Measurements from ENCODE around the gene WARS2.
A peak's percentile ranks its signal among the peaks of the same experiment; 100 is the strongest.

WARS2 gene

DNA sequence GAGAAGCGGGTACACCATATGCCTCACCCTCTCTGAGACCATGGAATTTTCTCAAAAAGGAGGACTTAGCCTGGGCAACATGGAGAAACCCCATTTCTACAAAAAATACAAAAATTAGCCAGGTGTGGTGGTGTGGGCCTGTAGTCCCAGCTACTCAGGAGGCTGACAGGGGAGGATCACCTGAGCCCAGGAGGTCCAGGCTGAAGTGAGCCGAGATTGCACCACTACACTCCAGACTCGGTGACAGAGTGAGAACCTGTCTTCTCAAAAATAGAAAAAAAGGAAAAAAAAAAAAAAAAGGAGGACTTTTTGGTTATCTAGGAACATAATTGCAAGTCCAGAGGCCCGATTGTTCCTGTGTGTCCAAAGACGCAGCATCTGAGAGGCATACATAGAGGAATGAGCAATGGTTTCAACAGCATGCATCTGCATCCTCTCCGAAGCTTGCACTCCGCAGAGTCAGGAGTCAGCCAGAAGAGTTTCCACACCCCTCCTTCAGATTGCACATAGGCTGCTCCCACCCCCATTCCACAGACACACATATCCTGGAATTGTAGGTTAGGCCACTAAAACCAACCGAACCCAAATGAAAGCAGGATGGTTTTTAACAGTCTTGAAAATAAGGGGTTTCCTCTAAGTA, 149.8 kb downstream of the WARS2 start:
- CTCF ChIA-PET: no interaction called here
- no peak for DNase-seq (ENCODE audit: extremely low spot score)
- TF ChIP-seq, protein P1, sequence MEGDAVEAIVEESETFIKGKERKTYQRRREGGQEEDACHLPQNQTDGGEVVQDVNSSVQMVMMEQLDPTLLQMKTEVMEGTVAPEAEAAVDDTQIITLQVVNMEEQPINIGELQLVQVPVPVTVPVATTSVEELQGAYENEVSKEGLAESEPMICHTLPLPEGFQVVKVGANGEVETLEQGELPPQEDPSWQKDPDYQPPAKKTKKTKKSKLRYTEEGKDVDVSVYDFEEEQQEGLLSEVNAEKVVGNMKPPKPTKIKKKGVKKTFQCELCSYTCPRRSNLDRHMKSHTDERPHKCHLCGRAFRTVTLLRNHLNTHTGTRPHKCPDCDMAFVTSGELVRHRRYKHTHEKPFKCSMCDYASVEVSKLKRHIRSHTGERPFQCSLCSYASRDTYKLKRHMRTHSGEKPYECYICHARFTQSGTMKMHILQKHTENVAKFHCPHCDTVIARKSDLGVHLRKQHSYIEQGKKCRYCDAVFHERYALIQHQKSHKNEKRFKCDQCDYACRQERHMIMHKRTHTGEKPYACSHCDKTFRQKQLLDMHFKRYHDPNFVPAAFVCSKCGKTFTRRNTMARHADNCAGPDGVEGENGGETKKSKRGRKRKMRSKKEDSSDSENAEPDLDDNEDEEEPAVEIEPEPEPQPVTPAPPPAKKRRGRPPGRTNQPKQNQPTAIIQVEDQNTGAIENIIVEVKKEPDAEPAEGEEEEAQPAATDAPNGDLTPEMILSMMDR (IDR thresholded peaks at IDR 0.05; ENCODE audit: control extremely low read depth, extremely low read depth, low read depth, missing control alignments): no peak
- POLR2A ChIA-PET: no interaction called here

DNA sequence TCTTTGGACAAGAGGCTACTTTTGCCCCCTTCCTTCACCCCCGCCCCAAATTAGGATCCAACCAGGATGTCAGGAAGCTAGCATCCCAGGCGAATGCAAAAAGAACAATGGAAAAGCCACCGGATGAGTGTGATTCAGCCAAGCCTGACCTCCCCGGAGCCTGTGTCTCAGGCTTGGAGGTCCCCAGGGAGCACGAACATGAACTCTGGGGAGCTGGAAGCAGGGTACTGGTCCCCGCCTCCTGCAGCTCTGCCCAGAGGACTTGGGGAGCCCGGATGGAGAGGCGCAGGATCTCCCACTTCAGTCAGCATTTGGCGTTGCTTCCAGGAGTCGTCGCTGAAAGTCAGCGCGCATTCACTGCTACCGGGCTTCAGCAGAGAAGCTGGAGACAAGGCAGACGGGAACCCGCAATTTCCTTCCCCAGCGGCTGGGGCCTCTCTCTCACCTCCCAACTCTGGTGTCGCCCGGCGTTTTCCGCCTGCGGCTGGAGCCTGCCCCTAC, 150.5 kb downstream of the WARS2 start:
- TF ChIP-seq, protein P1 (IDR thresholded peaks at IDR 0.05; ENCODE audit: control extremely low read depth, extremely low read depth, low read depth, missing control alignments): no peak
- CTCF ChIA-PET: interaction anchor here (0.9 kb wide), 1 partner anchor 19 kb away, joined by 4 read pairs; no protein-coding TSS in a partner anchor
- DNase-seq (ENCODE audit: extremely low spot score): no peak
- POLR2A ChIA-PET: no interaction called here

DNA sequence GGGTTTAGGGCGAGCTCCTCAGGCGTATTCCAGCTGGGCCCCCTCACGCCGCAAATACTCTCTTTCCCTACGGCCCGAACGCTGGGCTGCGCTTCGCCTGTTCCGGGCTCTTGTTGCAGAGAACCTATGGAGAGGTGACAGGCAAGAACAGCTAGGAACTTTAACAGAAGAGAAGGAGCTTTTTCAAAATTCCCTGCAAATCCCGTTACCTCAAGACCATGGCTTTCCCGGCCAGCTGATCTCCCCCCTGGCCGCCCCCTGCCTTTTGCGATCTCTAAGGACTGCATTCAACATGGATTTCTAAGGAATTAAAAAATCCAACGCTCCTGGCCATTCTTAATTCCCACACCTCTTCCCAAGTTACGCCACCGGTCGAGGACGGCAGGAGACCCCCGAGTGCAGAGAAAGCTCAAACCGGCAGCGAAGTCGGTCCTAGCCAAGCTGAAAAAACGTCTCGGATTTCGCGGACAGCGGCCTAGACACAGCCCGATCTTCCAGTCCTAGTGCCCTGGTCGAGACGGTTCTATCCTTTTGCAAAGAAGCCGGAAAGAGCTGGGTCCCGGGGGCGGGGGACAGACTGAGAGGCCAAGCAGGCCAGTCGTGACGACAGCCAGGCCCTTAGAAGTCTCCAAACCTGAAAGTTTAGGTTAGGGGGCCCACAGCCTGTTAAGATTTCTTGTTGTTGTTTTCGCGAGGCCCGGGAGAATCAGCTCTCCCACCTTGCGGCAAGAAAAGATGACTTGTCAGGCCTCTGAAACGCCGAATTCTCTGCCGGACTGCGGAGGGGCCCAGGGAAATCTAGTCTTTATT, 151.2 kb downstream of the WARS2 start:
- POLR2A ChIA-PET: no interaction called here

DNA sequence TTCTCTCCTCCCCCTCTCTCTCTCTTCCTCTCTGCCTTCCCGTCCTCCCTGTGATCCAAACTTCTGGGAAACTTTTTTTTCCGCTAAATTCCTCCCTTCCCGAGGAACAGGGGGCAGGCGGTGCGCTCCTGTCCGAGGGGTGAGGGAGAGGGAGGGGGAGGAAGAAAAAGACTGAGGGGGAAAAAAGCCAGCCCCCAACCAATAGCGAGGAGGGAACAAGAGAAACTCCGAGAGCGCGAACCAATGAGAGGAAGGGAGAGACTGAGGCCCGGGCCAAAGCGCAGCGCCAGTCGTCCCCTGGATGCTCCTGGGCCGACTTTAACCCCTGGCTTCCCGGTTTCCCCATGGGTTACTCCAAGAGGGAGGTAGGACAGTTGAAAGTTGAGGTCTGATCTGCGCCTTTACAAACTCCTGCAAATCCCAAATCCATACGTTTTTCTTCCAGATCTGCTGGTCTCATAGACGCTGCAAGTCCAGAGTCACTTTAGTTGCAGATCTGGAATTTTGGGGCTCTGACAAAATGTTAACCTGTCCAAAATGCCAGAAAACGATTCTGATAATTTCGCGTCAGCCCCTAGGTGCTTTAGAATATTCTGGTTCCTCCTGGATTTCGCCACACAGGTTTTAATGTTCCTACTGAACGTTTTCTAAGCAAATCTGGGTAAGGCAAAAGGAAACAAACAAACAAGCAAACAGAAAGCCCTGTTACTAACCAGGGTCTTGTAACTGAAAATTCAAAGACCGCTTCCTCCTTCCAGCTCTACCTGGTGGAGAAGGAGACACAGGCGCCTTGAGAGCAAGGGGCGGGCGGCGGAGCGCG, 152.1 kb downstream of the WARS2 start, which contains the start of gene TBX15:
Gene TBX15 (minus strand): TSS at position 158 of the 820 bp plus-strand sequence. CDS start 548 bp downstream, outside the sequence.
- POLR2A ChIA-PET: no interaction called here
- TF ChIP-seq, protein P1 (IDR thresholded peaks at IDR 0.05; ENCODE audit: control extremely low read depth, extremely low read depth, low read depth, missing control alignments): no peak
- DNase-seq (ENCODE audit: extremely low spot score): no peak
- CTCF ChIA-PET: interaction anchor here (1.1 kb wide), 1 partner anchor 339 kb away, joined by 3 read pairs; no protein-coding TSS in a partner anchor

More for the DNA sequence above, 151.2 kb downstream of the WARS2 start:
- no peak for DNase-seq (ENCODE audit: extremely low spot score)
- CTCF ChIA-PET: interaction anchor here (0.9 to 1.1 kb wide), 2 partner anchors 19 to 338 kb away, joined by 3 to 4 read pairs; no protein-coding TSS in a partner anchor
- TF ChIP-seq, protein P1 (IDR thresholded peaks at IDR 0.05; ENCODE audit: control extremely low read depth, extremely low read depth, low read depth, missing control alignments): no peak

DNA sequence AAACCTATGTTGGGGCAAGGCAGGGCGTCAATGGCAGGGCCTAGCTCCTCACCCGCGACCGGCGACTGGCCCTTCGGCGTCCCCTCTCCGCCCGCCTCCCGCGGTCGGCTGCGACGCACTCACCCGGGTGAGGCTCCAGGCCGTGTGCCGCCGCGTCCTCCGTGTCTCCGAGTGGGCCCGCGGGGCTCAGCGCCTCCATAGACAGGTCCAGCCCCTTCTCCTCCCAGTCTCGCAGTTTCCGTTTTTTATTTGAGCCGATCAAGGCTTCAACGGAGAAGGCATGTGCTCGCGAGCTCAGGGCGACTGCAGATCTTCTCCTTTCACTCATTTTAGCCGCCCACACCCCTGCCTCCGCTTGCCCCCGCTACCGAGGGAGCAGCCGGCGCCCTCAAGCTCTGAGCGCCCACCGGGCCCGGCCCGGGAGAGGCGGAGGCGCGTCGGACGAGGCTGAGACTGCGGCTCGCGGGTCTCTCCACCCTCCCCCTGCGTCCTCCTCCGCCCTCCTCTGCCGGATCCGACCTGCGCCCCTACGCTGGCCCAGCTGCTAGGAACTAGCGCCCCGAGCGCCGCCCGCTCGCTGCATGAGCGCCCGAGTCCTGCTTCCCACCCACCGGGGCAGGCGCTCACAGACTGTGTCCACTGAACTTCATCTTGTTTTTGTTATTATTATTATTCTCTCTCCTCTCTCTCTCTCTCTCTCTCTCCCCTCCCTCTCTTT, 152.8 kb downstream of the WARS2 start:
- POLR2A ChIA-PET: no interaction called here
- DNase-seq (ENCODE audit: extremely low spot score): peak; percentile 36
- CTCF ChIA-PET: no interaction called here

More for the DNA sequence above, 152.8 kb downstream of the WARS2 start:
- TF ChIP-seq, protein P1 (IDR thresholded peaks at IDR 0.05; ENCODE audit: control extremely low read depth, extremely low read depth, low read depth, missing control alignments): no peak

All from GM10248 (cell line).